ENCODE results near the gene TNFSF12. TPM values are rescaled to one million over a fixed set of nuclear protein-coding genes. Genes with fewer than 3 reads are reported as not detected.

TNFSF12 gene
- total RNA-seq, 2 donors from 2014 or later, result 39.6 to 50.2 TPM

DNA sequence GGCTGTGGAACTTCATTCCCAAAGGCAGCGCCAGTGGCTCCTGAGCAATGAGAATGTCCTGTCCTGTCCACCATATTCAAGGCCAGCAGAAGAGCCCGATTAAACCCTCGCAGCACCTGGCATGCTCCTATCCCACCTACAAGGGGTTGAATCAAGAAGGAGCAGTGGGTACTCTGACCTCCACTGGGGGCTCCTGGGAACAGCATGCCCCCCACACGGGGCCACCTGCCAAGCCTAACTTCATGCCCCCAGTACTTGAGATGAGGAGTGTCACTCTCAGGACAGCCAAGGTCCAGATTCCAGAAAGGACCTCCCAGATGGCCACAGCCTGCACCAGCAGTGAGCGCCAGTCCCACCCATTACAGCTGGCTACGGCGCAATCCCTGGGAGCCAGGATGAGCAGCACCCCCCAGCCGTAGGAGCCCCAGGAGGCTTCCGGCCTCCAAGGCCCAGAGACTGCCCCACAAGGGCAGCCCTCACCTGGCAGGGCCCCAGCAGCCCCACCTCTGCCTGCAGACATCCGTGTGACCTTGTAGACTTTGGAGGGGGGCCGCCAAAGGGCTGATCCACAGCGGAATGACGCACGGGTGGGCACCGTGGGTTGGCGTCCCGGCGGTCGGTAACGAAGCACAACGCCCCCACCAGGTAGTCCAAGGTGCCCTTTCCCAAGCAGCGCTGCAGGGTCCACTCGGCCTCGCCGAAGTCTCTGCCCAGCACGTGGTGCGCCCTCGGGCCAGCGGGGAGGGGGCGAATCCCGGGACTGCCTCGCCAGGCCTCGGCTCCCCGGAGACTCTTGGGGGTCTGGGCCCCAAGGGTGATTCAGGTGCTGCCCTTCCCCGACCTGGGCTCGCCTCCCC lies 33.8 kb downstream of the TNFSF12 start:
- no peaks in the 10 kb centered on the region for H3K9me3 ChIP-seq
- peak overlapping the region; percentile 95 to 97 for H3K27ac ChIP-seq
- peaks cover 16% of the 10 kb centered on the region for H3K36me3 ChIP-seq
- TF ChIP-seq, protein P1, sequence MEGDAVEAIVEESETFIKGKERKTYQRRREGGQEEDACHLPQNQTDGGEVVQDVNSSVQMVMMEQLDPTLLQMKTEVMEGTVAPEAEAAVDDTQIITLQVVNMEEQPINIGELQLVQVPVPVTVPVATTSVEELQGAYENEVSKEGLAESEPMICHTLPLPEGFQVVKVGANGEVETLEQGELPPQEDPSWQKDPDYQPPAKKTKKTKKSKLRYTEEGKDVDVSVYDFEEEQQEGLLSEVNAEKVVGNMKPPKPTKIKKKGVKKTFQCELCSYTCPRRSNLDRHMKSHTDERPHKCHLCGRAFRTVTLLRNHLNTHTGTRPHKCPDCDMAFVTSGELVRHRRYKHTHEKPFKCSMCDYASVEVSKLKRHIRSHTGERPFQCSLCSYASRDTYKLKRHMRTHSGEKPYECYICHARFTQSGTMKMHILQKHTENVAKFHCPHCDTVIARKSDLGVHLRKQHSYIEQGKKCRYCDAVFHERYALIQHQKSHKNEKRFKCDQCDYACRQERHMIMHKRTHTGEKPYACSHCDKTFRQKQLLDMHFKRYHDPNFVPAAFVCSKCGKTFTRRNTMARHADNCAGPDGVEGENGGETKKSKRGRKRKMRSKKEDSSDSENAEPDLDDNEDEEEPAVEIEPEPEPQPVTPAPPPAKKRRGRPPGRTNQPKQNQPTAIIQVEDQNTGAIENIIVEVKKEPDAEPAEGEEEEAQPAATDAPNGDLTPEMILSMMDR (IDR thresholded peaks at IDR 0.05), result no peak
- peaks cover 0 to 67% of the 10 kb centered on the region in 2 donors for H3K4me1 ChIP-seq
- H3K4me3 ChIP-seq, result peak overlapping the region; percentile 61 to 70
- no peak for DNase-seq (ENCODE audit: low spot score)
- H3K27me3 ChIP-seq, result no peaks in the 10 kb centered on the region

DNA sequence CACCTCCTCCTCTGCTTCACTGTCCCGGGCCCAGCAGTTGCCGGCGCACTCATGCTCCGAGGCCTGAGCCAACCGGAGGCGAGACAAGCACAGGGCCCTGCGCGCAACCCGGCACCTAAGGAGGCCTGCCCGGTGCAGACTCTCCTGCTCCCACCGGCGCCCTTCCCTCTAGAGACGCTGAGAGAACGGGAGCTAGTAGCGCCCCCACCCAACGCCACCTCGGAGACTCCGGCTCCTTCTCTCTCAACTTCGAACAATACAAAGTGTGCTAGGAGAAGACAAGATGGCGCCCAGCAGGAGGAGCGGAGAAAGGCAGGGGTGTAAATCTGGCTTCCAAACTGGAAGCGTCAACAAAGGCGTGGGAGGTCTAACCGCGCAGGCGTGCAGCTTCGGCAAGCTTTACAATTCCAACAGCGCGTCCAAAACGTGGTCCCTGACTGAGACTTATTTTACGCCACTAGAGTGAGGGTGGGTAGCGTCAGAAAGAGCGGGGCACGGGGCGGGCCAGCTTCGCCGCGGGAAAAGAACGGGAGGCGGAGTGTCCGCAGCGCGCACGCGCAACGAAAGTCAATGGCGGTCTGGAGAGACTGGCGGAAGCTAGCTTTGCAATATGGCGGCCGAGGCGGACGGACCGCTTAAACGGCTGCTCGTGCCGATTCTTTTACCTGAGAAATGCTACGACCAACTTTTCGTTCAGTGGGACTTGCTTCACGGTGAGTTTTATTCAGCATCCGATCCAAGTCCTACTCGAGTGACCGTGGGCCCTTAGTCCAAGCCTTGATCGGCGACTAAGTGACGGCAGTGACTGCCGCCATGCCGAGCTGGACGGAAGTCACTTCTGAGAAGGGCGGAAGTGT lies 34.6 kb downstream of the TNFSF12 start, which contains the start of gene MPDU1:
Gene MPDU1, plus strand, starts transcription at position 600 of the 857 bp plus-strand sequence. Its CDS starts 11 bp downstream, at position 611.
- Histone ChIP-seq H3K4me3 (peak within 1 kb of the TSS; percentile 61 to 70), H3K36me3 (peaks cover 7% of the 10 kb centered on the region), H3K27ac (peak within 1 kb of the TSS; percentile 95 to 97), H3K4me1 (peaks cover 0 to 70% of the 10 kb centered on the region in 2 donors), H3K27me3 (no peaks in the 10 kb centered on the region), H3K9me3 (no peaks in the 10 kb centered on the region)
- peak; percentile 98 for DNase-seq (ENCODE audit: low spot score)
- TF ChIP-seq, protein P1 (IDR thresholded peaks at IDR 0.05), result peak in 1 of 2 donors; percentile 15

DNA sequence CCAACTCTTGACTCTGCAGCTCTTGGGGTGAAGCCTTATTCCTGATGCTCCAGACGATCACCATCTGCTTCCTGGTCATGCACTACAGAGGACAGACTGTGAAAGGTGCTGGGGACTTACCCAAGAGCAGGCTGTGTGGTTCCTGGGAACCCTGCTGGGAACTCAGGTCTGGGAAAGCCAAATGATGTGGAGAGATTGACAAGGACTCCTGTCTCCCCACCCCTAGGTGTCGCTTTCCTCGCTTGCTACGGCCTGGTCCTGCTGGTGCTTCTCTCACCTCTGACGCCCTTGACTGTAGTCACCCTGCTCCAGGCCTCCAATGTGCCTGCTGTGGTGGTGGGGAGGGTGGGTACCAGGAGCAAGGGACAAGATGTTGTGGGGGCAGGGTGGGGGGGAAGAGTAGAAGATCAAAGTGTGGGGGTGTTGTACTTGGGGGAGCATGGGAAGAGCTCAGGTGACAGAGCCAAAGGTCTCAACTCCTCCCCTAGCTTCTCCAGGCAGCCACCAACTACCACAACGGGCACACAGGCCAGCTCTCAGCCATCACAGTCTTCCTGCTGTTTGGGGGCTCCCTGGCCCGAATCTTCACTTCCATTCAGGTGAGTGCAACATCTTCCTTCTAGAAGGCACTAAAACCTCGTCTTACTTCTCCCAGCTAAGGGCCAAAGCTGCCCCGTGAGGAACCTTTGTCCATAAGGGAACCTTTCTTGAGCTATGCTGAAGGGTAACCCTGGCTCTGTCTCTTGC lies 38.0 kb downstream of the TNFSF12 start:
- H3K36me3 ChIP-seq, result peaks cover 12% of the 10 kb centered on the region
- TF ChIP-seq, protein P1 (IDR thresholded peaks at IDR 0.05), result peak in 1 of 2 donors; percentile 50
- H3K27me3 ChIP-seq, result no peaks in the 10 kb centered on the region
- DNase-seq (ENCODE audit: low spot score), result no peak
- H3K27ac ChIP-seq, result peak overlapping the region; percentile 77 to 81
- H3K4me1 ChIP-seq, result peaks cover 0 to 67% of the 10 kb centered on the region in 2 donors
- no peak overlapping the region for H3K4me3 ChIP-seq
- no peaks in the 10 kb centered on the region for H3K9me3 ChIP-seq

DNA sequence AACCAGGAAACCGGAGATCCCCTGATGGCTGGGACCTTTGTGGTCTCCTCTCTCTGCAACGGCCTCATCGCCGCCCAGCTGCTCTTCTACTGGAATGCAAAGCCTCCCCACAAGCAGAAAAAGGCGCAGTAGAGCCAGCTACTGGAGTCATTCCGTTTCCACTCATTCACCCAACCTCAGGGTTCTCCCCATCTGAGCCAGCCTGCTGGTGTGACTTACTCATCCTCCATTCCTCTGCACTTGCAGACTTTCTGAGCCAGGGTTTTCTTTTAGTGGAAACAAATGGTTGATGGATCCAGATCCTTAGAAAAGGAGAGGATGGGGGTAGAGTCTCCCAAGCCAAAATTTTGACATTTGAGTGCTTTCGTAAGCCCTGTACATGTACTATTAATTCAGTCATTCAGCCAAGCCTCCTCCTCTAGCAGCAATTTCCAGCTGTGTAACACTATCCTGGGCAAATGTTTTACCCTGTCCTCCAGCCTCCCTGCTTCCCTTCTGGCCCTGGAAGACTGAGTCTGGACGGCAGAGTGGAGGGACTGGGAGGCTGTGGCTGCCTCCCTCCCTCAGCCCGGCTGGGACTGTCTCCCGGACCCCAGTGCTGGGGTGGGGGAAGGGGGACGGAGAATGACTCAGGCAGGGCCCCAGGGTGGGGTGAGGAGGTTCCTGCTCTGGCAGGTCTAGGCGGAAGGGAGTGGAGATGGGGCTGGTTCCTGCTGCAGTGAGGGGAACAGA lies 38.7 kb downstream of the TNFSF12 start:
- Histone ChIP-seq H3K36me3 (peaks cover 19% of the 10 kb centered on the region), H3K4me3 (no peak overlapping the region), H3K27me3 (no peaks in the 10 kb centered on the region), H3K9me3 (no peaks in the 10 kb centered on the region), H3K4me1 (peaks cover 0 to 61% of the 10 kb centered on the region in 2 donors), H3K27ac (peak overlapping the region; percentile 77 to 81)
- DNase-seq (ENCODE audit: low spot score), result no peak
- TF ChIP-seq, protein P1 (IDR thresholded peaks at IDR 0.05), result no peak
